Measurements from ENCODE around the gene CARMIL3. TPM values are rescaled to one million over a fixed set of nuclear protein-coding genes. Genes with fewer than 3 reads are reported as not detected.

Gene CARMIL3
- total RNA-seq, 1 donor from 2014 or later, result not detected

DNA sequence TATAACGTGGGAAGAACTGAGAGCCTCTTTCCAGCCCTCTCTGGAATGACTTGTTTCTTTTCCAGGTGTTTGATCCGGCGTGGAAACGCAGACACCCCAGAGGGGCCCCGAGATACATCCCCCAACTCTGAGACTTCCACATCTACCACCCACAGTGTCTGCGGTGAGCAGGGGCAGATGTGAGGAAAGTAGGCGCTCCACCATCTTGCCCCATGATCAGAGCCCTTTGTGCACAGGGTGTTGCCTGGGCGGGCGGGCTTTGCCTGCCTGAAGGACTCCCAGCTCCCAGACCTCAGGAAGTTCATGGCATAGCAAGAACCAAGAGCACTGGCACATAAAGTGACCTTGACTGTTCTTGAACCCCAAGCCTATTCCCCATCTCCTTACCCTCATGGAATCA is 2.8 kb downstream of the CARMIL3 start:
- TF ChIP-seq, protein P1, sequence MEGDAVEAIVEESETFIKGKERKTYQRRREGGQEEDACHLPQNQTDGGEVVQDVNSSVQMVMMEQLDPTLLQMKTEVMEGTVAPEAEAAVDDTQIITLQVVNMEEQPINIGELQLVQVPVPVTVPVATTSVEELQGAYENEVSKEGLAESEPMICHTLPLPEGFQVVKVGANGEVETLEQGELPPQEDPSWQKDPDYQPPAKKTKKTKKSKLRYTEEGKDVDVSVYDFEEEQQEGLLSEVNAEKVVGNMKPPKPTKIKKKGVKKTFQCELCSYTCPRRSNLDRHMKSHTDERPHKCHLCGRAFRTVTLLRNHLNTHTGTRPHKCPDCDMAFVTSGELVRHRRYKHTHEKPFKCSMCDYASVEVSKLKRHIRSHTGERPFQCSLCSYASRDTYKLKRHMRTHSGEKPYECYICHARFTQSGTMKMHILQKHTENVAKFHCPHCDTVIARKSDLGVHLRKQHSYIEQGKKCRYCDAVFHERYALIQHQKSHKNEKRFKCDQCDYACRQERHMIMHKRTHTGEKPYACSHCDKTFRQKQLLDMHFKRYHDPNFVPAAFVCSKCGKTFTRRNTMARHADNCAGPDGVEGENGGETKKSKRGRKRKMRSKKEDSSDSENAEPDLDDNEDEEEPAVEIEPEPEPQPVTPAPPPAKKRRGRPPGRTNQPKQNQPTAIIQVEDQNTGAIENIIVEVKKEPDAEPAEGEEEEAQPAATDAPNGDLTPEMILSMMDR (conservative IDR thresholded peaks at IDR 0.05; ENCODE audit: low read depth, low read length), result no peak
- H3K4me3 ChIP-seq (ENCODE audit: low read depth, low read length), result no peak overlapping the region
- DNase-seq (ENCODE audit: low read depth), result no peak

DNA sequence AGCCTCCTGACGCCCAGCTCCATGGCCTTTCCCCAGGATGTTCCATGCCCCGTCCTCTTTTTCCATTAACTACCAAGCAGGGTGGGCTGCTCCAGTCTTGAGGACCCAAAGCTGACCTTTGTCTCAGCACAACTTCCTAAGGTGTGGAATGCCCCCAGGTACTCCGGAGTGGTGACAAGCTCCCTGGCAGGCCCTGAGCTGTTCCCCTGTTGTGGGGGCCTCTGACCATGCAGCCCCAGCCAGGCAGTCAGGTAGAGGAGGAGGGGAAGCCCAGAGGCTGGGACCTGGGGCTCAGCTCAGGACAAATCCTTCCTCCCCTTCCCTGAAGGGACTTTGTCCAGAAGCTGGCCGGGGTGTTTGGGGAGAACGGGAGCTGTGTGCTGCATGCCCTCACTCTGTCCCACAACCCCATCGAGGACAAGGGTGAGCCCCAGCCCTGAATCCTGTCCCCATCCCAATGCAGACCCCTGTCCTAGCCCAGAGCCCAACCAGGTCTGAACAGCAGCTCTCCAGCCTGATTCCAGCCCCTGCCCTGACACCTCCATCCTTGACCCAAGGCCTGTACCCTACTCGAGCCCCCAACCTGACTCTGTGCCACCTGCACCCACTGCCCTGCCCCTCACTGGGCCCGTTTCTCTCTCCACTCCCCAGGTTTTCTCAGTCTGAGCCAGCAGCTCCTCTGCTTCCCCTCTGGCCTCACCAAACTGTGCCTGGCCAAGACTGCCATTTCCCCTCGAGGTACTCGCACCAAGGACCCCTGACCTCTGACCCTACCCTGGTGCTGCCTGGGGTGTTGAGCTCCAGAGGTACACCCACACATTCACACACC is 4.4 kb downstream of the CARMIL3 start:
- TF ChIP-seq, protein P1 (conservative IDR thresholded peaks at IDR 0.05; ENCODE audit: low read depth, low read length), result no peak
- DNase-seq (ENCODE audit: low read depth), result no peak
- no peak overlapping the region for H3K4me3 ChIP-seq (ENCODE audit: low read depth, low read length)

DNA sequence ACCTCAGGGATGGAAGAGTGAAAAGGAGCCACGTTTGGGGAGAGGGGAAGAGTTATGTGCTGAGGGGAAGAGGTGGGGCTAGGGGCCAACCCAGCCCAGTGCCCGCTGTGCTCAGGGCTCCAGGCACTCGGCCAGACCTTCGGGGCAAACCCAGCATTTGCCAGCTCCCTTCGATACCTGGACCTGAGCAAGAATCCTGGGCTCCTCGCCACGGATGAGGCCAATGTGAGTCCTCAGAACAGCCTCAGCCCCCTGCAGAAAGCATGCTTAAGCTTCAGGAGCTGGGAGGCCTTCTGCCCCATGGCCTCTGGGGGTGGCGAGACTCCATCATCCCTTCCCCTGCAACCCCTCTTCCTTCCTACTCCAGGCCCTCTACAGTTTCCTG is 5.0 kb downstream of the CARMIL3 start:
- TF ChIP-seq, protein P1 (conservative IDR thresholded peaks at IDR 0.05; ENCODE audit: low read depth, low read length), result no peak
- no peak for DNase-seq (ENCODE audit: low read depth)
- H3K4me3 ChIP-seq (ENCODE audit: low read depth, low read length), result no peak overlapping the region

DNA sequence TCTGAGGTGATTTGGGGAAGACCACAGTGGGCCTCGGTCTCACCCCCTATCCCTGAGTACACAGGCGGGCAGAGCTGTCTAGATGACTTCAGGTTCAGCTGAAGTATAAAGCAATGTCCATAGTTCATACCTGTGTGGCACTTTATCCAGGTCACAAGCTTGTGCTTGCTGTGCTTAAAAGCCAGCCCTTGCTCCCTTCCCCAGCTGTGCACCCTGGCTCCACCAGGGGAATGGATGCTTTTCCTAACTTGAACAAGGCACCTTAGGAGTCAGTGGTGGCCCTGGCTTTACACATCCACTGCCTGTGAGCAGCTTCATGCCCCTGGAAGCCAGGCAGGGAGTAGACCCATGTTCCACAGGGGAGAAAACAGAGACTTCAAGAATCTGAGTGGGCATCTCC is 5.5 kb downstream of the CARMIL3 start:
- TF ChIP-seq, protein P1 (conservative IDR thresholded peaks at IDR 0.05; ENCODE audit: low read depth, low read length), result no peak
- no peak for DNase-seq (ENCODE audit: low read depth)
- no peak overlapping the region for H3K4me3 ChIP-seq (ENCODE audit: low read depth, low read length)

DNA sequence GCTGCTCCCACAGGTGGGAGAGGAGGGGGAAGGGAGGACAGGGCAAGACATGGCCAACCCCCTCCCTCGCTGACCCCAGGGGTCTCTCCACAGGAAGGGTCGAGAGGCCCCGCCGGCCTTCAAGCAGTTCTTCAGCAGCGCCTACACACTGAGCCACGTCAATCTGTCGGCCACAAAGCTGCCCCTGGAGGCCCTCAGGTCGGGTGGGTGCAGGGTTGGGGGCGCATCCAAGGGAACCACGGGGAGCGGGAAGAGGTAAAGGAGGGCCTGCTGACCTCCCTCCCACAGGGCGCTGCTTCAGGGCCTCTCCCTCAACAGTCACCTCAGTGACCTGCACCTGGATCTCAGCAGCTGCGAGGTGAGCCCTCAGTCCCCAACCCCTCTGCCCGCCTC is 6.1 kb downstream of the CARMIL3 start:
- TF ChIP-seq, protein P1 (conservative IDR thresholded peaks at IDR 0.05; ENCODE audit: low read depth, low read length), result no peak
- H3K4me3 ChIP-seq (ENCODE audit: low read depth, low read length), result no peak overlapping the region
- DNase-seq (ENCODE audit: low read depth), result no peak

DNA sequence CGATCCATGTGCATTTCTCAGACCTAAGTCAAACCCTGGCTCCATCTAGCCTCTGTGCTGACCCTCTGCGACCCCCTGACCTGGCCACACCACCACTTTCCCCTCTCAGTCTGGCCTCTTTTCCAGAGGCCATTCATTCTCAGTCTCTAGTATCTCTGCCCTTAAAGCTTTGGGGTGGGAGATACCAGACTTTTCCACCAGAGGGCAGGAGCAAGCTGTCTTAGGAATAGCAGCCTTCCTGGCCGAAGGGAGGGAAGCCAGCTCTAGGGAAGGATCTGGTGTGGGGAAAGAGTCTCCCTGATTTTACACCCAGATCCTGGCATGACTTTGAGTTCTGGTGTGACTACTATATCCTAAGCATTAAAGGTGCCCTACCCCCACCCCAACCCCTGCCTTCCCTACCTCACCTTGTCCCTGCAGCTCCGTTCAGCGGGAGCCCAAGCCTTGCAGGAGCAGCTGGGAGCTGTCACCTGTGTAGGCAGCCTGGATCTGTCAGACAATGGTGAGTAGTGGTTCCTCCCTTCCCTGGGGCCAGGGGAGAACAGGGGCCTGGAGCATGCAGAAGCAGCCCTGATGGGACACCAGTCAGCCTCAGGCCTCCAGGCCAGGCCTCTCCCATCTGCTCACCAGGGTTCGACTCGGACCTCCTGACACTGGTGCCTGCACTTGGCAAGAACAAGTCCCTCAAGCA is 6.6 kb downstream of the CARMIL3 start:
- peak; percentile 10 for DNase-seq (ENCODE audit: low read depth)
- TF ChIP-seq, protein P1 (conservative IDR thresholded peaks at IDR 0.05; ENCODE audit: low read depth, low read length), result peak; percentile 87
- no peak overlapping the region for H3K4me3 ChIP-seq (ENCODE audit: low read depth, low read length)
